Fibroblast of mammary gland (primary cell): ENCODE measurements around the gene TOP3B.

Experiments used
- DNase-seq: peaks from one replicate; pipeline ENCODE4 v3.0.0-alpha.2; 2010; ENCODE audit warnings: low read depth
- H3K4me3 ChIP-seq: 2 replicates; pipeline ENCODE4 v1.5.1; 2011; ENCODE audit warnings: low read depth, mild to moderate bottlenecking, low read length, moderate library complexity; ENCODE audit not compliant: control insufficient read depth
- CTCF ChIP-seq: conservative IDR thresholded peaks from 2 replicates; pipeline ENCODE4 v1.5.1; 2011; ENCODE audit warnings: low read depth, low read length, inconsistent platforms; ENCODE audit not compliant: control insufficient read depth, insufficient read depth

Gene TOP3B

GRCh38 chr22:21992593-21993237 lies 10.1 kb upstream of the TOP3B start:
- no peak for TF ChIP-seq CTCF
- no peak for DNase-seq
- H3K4me3 ChIP-seq, result no peak overlapping the region

GRCh38 chr22:21991774-21992173 lies 9.2 kb upstream of the TOP3B start:
- no peak overlapping the region for H3K4me3 ChIP-seq
- no peak for TF ChIP-seq CTCF
- no peak for DNase-seq

- DNase-seq, result no peak
- H3K4me3 ChIP-seq, result no peak overlapping the region
- no peak for TF ChIP-seq CTCF
Measured at GRCh38 chr22:21991304-21991596, 8.7 kb upstream of the TOP3B start.

GRCh38 chr22:21990445-21991303 lies 8.1 kb upstream of the TOP3B start:
- no peak overlapping the region for H3K4me3 ChIP-seq
- no peak for TF ChIP-seq CTCF
- no peak for DNase-seq

- H3K4me3 ChIP-seq, result no peak overlapping the region
- TF ChIP-seq CTCF, result no peak
- DNase-seq, result no peak
Measured at GRCh38 chr22:21989049-21989448, 6.5 kb upstream of the TOP3B start.

- no peak overlapping the region for H3K4me3 ChIP-seq
- TF ChIP-seq CTCF, result no peak
- DNase-seq, result no peak
Measured at GRCh38 chr22:21985214-21985613, 2.6 kb upstream of the TOP3B start.

GRCh38 chr22:21984793-21985192 lies 2.2 kb upstream of the TOP3B start:
- peak; percentile 43 for DNase-seq
- TF ChIP-seq CTCF, result peak; percentile 44

More at GRCh38 chr22:21984793-21985192, 2.2 kb upstream of the TOP3B start:
- H3K4me3 ChIP-seq, result no peak overlapping the region
